GM23338 (cell line): ENCODE data around the gene THBS2. TPM values are rescaled to one million over a fixed set of nuclear protein-coding genes. Genes with fewer than 3 reads are reported as not detected.

Source experiments
- ATAC-seq: fragments of 200-7000 bp; cut with Tn5 transposase; 3 replicates; pipeline ENCODE4 v1.9.1; 2020
- DNase-seq: peaks from one replicate; pipeline ENCODE4 v3.0.0-alpha.2; 2015; ENCODE audit warnings: low spot score
- H2AFZ ChIP-seq: fragments of 200-600 bp; sonication (generic); 2 replicates; pipeline ENCODE4 v1.8.0; 2016; ENCODE audit warnings: antibody characterized with exemption, mild to moderate bottlenecking, moderate library complexity
- H3F3A ChIP-seq: fragments of 200-600 bp; sonication (generic); replicated peaks from 2 replicates; pipeline ENCODE4 v1.8.0; 2017; ENCODE audit warnings: antibody characterized with exemption, mixed run types, low read depth
- H3K27ac ChIP-seq: fragments of 200-600 bp; sonication (generic); 2 replicates; pipeline ENCODE4 v1.6.1; 2016; ENCODE audit warnings: low read depth
- H3K27me3 ChIP-seq: fragments of 200-600 bp; sonication (generic); 2 replicates; pipeline ENCODE4 v1.8.0; 2016; ENCODE audit warnings: mild to moderate bottlenecking, mixed run types, moderate library complexity; ENCODE audit not compliant: insufficient read depth
- H3K36me3 ChIP-seq: fragments of 200-600 bp; sonication (generic); 2 replicates; pipeline ENCODE4 v1.8.0; 2016; ENCODE audit warnings: mild to moderate bottlenecking; ENCODE audit not compliant: insufficient read depth
- H3K4me1 ChIP-seq: fragments of 200-600 bp; sonication (generic); 2 replicates; pipeline ENCODE4 v1.8.0; 2016; ENCODE audit warnings: mild to moderate bottlenecking, moderate library complexity; ENCODE audit not compliant: insufficient read depth
- H3K4me2 ChIP-seq: fragments of 200-600 bp; sonication (generic); 2 replicates; pipeline ENCODE4 v1.7.1; 2017; ENCODE audit warnings: mixed run types
- H3K4me3 ChIP-seq: fragments of 200-600 bp; sonication (generic); 2 replicates; pipeline ENCODE4 v1.6.1; 2016; ENCODE audit warnings: mixed run types
- H3K79me2 ChIP-seq: fragments of 200-600 bp; sonication (generic); replicated peaks from 2 replicates; pipeline ENCODE4 v1.8.0; 2017; ENCODE audit warnings: mild to moderate bottlenecking; ENCODE audit not compliant: insufficient read depth
- H3K9me2 ChIP-seq: fragments of 200-600 bp; sonication (generic); 2 replicates; pipeline ENCODE4 v1.8.0; 2017; ENCODE audit not compliant: insufficient read depth
- H4K20me1 ChIP-seq: fragments of 200-600 bp; sonication (generic); replicated peaks from 2 replicates; pipeline ENCODE4 v1.8.0; 2017; ENCODE audit warnings: mild to moderate bottlenecking; ENCODE audit not compliant: insufficient read depth
- H3K27ac Mint-ChIP-seq: 2 replicates; pipeline ENCODE4 v1.8.0; 2020; ENCODE audit warnings: inconsistent platforms, mild to moderate bottlenecking, moderate library complexity, mixed read lengths
- H3K27me3 Mint-ChIP-seq: 3 replicates; pipeline ENCODE4 v1.8.0; 2022; ENCODE audit warnings: low read depth, mild to moderate bottlenecking, moderate library complexity, mixed read lengths, inconsistent platforms; ENCODE audit not compliant: insufficient read depth, poor library complexity
- H3K36me3 Mint-ChIP-seq: 3 replicates; pipeline ENCODE4 v1.8.0; 2021; ENCODE audit warnings: low read depth, mild to moderate bottlenecking, inconsistent platforms, moderate library complexity, mixed read lengths
- H3K4me1 Mint-ChIP-seq: 3 replicates; pipeline ENCODE4 v1.8.0; 2020; ENCODE audit warnings: mild to moderate bottlenecking, inconsistent platforms, mixed read lengths
- H3K4me3 Mint-ChIP-seq: 3 replicates; pipeline ENCODE4 v1.8.0; 2021; ENCODE audit warnings: moderate library complexity, mild to moderate bottlenecking, inconsistent platforms, mixed read lengths
- H3K9me3 Mint-ChIP-seq: 3 replicates; pipeline ENCODE4 v1.8.0; 2020; ENCODE audit warnings: moderate library complexity, mild to moderate bottlenecking, inconsistent platforms, mixed read lengths
- CREB1 ChIP-seq: fragments of 250-450 bp; sonication (Bioruptor Pico); IDR thresholded peaks from 2 replicates; pipeline ENCODE4 v1.5.0; 2020; ENCODE audit warnings: low read depth, mild to moderate bottlenecking, moderate library complexity
- EZH2 ChIP-seq: fragments of 200-600 bp; sonication (generic); IDR thresholded peaks from one replicate; pipeline ENCODE4 v1.8.0; 2017; ENCODE audit warnings: antibody characterized with exemption, mild to moderate bottlenecking, low read depth; ENCODE audit not compliant: unreplicated experiment
- JUNB ChIP-seq: IDR thresholded peaks from one replicate; pipeline ENCODE4 v1.6.1; 2016; ENCODE audit warnings: antibody characterized with exemption; ENCODE audit not compliant: unreplicated experiment
- POLR2AphosphoS5 ChIP-seq: IDR thresholded peaks from 2 replicates; pipeline ENCODE4 v1.6.1; 2016; ENCODE audit warnings: antibody characterized with exemption, low read depth
- ZNF114 ChIP-seq: fragments of 250-450 bp; sonication (Bioruptor Pico); IDR thresholded peaks from 2 replicates; pipeline ENCODE4 v1.5.0; 2020; ENCODE audit warnings: mild to moderate bottlenecking, moderate library complexity
- ZNF331 ChIP-seq: fragments of 250-450 bp; sonication (Bioruptor Pico); IDR thresholded peaks from 2 replicates; pipeline ENCODE4 v1.5.0; 2020; ENCODE audit warnings: low read depth, mild to moderate bottlenecking, moderate library complexity
- polyA plus RNA-seq: library from polyadenylated mRNA; unstranded; fragments of >200 nt; fragmentation: Nextera tagmentation; extraction: Ambion mirVana; gene quantifications from 2 replicates; pipeline ENCODE4 v1.2.1, GENCODE V29; 2016
- total RNA-seq: library from RNA; depleted of rRNA; stranded (reverse); fragments of >200 nt; shearing (Covaris generic); gene quantifications from 2 replicates; pipeline ENCODE4 v1.2.3, GENCODE V29; 2014
- TF ChIP-seq, protein P1 (sequence below): IDR thresholded peaks from one replicate; pipeline ENCODE4 v1.6.1; 2018; ENCODE audit warnings: antibody characterized with exemption; ENCODE audit not compliant: unreplicated experiment
- TF ChIP-seq, protein P2 (sequence below): fragments of 250-450 bp; sonication (Bioruptor Pico); IDR thresholded peaks from 2 replicates; pipeline ENCODE4 v1.5.0; 2020; ENCODE audit warnings: mild to moderate bottlenecking, moderate library complexity
- TF ChIP-seq, protein P3 (sequence below), 2 experiments: fragments of 200-600 bp in 1 of 2; sonication (generic) in 1 of 2; conservative IDR thresholded peaks; 2 replicates each; pipeline versions ENCODE4 v1.5.1 to v1.6.1; 2016 to 2017; ENCODE audit warnings: antibody characterized with exemption in 2 of 2, low read depth in 2 of 2, mild to moderate bottlenecking in 2 of 2, moderate library complexity in 1 of 2

THBS2 gene
- total and polyA plus RNA-seq, 2 experiments from 2014 or later = 7.9 to 44.7 TPM

DNA sequence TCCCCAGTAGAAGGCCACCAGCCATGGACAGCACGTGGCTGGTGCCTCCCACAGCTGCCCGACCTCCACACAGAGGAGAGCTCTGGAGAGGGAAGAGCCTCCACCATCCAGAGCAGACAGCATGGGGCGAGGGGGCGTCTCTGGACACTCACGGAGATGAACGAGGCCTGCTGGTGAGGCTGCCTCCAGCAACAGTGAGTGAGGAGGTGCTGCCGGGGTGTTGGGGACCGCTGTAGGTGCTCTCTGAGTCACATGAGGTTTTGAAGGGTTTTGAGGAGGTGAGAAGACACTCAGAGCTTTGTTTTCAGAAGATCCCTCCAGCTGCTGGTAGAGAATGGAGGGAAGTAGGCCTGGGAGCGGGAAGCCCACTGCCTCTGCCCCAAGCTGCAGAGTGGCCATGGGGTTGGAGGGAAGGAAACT, 65.6 kb downstream of the THBS2 start (continued):
- TF ChIP-seq, protein P1, sequence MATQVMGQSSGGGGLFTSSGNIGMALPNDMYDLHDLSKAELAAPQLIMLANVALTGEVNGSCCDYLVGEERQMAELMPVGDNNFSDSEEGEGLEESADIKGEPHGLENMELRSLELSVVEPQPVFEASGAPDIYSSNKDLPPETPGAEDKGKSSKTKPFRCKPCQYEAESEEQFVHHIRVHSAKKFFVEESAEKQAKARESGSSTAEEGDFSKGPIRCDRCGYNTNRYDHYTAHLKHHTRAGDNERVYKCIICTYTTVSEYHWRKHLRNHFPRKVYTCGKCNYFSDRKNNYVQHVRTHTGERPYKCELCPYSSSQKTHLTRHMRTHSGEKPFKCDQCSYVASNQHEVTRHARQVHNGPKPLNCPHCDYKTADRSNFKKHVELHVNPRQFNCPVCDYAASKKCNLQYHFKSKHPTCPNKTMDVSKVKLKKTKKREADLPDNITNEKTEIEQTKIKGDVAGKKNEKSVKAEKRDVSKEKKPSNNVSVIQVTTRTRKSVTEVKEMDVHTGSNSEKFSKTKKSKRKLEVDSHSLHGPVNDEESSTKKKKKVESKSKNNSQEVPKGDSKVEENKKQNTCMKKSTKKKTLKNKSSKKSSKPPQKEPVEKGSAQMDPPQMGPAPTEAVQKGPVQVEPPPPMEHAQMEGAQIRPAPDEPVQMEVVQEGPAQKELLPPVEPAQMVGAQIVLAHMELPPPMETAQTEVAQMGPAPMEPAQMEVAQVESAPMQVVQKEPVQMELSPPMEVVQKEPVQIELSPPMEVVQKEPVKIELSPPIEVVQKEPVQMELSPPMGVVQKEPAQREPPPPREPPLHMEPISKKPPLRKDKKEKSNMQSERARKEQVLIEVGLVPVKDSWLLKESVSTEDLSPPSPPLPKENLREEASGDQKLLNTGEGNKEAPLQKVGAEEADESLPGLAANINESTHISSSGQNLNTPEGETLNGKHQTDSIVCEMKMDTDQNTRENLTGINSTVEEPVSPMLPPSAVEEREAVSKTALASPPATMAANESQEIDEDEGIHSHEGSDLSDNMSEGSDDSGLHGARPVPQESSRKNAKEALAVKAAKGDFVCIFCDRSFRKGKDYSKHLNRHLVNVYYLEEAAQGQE = no peak

DNA sequence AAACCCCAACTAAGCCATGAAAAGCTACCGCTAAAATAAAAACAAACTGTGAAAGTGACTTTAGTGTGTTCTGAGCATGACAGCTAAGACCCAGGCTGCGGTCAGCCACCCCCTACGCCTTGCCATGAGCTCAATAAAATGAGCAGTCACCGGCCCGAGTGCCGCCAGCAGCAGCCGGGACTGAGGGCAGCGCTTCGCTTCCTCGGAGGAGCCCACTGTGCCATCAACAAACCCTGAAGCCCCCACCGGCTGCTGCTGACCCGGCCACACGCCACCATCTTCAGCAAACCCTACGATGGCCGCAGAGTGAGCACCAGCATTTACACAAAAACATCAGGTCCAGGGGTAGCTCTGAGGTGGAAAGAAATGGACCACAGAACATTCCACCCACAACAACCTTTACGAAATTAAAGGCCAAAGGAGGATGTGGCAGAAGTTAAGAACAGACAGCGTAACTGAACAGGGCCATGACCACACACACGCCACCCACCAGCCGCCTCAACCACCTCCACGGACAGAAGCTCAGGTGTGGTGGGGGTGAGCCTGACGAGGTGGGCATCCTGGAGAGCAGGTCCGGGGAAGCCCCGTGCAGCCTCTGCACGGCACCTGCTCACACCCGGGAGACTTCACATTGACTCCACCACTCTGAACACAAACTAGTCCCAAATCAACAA, 67.0 kb downstream of the THBS2 start:
- no peaks in the 10 kb centered on the region for H3K27me3 Mint-ChIP-seq
- peaks cover 3% of the 10 kb centered on the region; the same call in 1 of the 3 replicates for H3K36me3 Mint-ChIP-seq
- no peaks in the 10 kb centered on the region for H3K4me1 ChIP-seq
- H3K9me3 Mint-ChIP-seq = peaks cover 3% of the 10 kb centered on the region
- no peaks in the 10 kb centered on the region for H3K36me3 ChIP-seq
- H3K4me3 ChIP-seq = no peak overlapping the region
- H3F3A ChIP-seq = no peaks in the 10 kb centered on the region
- H2AFZ ChIP-seq = no peak overlapping the region
- H4K20me1 ChIP-seq = no peaks in the 10 kb centered on the region
- no peak overlapping the region for H3K27ac Mint-ChIP-seq
- no peak overlapping the region for H3K27ac ChIP-seq
- H3K4me1 Mint-ChIP-seq = no peaks in the 10 kb centered on the region
- no peaks in the 10 kb centered on the region for H3K79me2 ChIP-seq
- ATAC-seq (no peak), DNase-seq (no peak)
- no peaks in the 10 kb centered on the region for H3K9me2 ChIP-seq
- no peaks in the 10 kb centered on the region for H3K27me3 ChIP-seq
- H3K4me3 Mint-ChIP-seq = no peak overlapping the region
- no peak overlapping the region for H3K4me2 ChIP-seq
- TF ChIP-seq, protein P1 = no peak
- TF ChIP-seq ZNF114 (CRISPR knock-in tag) = no peak
- no peak for TF ChIP-seq JUNB
- TF ChIP-seq EZH2 = no peak
- no peak for TF ChIP-seq POLR2AphosphoS5
- TF ChIP-seq, protein P2, sequence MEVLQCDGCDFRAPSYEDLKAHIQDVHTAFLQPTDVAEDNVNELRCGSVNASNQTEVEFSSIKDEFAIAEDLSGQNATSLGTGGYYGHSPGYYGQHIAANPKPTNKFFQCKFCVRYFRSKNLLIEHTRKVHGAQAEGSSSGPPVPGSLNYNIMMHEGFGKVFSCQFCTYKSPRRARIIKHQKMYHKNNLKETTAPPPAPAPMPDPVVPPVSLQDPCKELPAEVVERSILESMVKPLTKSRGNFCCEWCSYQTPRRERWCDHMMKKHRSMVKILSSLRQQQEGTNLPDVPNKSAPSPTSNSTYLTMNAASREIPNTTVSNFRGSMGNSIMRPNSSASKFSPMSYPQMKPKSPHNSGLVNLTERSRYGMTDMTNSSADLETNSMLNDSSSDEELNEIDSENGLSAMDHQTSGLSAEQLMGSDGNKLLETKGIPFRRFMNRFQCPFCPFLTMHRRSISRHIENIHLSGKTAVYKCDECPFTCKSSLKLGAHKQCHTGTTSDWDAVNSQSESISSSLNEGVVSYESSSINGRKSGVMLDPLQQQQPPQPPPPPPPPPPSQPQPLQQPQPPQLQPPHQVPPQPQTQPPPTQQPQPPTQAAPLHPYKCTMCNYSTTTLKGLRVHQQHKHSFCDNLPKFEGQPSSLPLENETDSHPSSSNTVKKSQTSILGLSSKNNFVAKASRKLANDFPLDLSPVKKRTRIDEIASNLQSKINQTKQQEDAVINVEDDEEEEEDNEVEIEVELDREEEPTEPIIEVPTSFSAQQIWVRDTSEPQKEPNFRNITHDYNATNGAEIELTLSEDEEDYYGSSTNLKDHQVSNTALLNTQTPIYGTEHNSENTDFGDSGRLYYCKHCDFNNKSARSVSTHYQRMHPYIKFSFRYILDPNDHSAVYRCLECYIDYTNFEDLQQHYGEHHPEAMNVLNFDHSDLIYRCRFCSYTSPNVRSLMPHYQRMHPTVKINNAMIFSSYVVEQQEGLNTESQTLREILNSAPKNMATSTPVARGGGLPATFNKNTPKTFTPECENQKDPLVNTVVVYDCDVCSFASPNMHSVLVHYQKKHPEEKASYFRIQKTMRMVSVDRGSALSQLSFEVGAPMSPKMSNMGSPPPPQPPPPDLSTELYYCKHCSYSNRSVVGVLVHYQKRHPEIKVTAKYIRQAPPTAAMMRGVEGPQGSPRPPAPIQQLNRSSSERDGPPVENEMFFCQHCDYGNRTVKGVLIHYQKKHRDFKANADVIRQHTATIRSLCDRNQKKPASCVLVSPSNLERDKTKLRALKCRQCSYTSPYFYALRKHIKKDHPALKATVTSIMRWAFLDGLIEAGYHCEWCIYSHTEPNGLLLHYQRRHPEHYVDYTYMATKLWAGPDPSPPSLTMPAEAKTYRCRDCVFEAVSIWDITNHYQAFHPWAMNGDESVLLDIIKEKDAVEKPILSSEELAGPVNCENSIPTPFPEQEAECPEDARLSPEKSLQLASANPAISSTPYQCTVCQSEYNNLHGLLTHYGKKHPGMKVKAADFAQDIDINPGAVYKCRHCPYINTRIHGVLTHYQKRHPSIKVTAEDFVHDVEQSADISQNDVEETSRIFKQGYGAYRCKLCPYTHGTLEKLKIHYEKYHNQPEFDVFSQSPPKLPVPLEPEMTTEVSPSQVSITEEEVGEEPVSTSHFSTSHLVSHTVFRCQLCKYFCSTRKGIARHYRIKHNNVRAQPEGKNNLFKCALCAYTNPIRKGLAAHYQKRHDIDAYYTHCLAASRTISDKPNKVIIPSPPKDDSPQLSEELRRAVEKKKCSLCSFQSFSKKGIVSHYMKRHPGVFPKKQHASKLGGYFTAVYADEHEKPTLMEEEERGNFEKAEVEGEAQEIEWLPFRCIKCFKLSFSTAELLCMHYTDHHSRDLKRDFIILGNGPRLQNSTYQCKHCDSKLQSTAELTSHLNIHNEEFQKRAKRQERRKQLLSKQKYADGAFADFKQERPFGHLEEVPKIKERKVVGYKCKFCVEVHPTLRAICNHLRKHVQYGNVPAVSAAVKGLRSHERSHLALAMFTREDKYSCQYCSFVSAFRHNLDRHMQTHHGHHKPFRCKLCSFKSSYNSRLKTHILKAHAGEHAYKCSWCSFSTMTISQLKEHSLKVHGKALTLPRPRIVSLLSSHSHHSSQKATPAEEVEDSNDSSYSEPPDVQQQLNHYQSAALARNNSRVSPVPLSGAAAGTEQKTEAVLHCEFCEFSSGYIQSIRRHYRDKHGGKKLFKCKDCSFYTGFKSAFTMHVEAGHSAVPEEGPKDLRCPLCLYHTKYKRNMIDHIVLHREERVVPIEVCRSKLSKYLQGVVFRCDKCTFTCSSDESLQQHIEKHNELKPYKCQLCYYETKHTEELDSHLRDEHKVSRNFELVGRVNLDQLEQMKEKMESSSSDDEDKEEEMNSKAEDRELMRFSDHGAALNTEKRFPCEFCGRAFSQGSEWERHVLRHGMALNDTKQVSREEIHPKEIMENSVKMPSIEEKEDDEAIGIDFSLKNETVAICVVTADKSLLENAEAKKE (CRISPR knock-in tag) = no peak
- TF ChIP-seq CREB1 (CRISPR knock-in tag) = no peak
- TF ChIP-seq, protein P3, sequence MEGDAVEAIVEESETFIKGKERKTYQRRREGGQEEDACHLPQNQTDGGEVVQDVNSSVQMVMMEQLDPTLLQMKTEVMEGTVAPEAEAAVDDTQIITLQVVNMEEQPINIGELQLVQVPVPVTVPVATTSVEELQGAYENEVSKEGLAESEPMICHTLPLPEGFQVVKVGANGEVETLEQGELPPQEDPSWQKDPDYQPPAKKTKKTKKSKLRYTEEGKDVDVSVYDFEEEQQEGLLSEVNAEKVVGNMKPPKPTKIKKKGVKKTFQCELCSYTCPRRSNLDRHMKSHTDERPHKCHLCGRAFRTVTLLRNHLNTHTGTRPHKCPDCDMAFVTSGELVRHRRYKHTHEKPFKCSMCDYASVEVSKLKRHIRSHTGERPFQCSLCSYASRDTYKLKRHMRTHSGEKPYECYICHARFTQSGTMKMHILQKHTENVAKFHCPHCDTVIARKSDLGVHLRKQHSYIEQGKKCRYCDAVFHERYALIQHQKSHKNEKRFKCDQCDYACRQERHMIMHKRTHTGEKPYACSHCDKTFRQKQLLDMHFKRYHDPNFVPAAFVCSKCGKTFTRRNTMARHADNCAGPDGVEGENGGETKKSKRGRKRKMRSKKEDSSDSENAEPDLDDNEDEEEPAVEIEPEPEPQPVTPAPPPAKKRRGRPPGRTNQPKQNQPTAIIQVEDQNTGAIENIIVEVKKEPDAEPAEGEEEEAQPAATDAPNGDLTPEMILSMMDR (conservative IDR thresholded peaks at IDR 0.05; ENCODE audit: low read depth in 2 of 2) = no peak
- no peak for TF ChIP-seq ZNF331
